ENCODE results near the gene COL24A1.
"Not testable (repeated sequence)": the region's sequence is repeated elsewhere in the genome, so short reads cannot be mapped to it uniquely, and the experiment has no call there.

COL24A1 gene

GRCh38 chr1:85984636-85985035 is 171.9 kb downstream of the COL24A1 start:
- no peak for DNase-seq (ENCODE audit: low read depth)

- no peak for DNase-seq (ENCODE audit: low read depth)
These were observed 173.3 kb downstream of the COL24A1 start for GRCh38 chr1:85983316-85983715.

GRCh38 chr1:85976516-85977205 is 179.9 kb downstream of the COL24A1 start:
- no peak for DNase-seq (ENCODE audit: low read depth)

DNA sequence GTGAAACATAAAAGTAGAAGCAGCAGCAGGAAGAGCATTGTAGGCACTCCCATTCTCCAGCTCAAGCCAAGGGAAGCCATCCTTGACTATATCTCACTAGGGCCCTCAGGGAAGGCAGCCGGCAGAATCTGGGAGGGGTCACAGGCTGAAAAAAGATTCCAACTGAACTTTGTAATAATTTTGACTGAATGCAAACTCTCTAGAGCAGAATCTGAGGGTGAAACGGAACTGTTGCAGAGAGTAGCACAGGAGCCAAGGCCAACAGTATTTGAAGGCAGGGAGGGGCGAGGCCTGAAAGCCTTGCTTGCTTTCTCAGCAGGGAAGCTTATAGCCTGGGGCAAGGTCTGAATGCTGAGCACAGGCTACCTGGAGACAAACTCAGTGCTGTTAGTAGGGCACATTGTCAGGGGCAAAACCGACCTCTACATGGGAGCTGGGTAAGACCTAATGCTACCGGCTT is 180.6 kb downstream of the COL24A1 start:
- DNase-seq (ENCODE audit: low read depth), result no peak

DNA sequence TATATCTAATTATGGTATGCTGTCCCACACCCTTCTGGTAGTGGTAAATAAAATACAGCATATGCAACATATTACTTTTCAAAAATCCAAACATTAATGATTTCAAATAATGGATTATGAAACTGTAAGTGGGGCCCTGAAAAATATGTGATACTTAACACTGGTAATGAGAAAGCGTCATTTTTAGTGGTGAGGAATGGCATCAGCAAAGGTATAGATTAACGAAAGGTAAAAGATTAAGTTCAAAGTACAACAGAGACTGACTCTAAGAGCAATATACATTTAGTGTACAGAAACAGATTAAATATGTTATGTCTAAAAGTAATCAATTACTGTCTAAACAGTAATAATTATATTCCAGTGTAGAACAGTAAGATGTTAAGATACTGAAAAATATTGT is 194.1 kb downstream of the COL24A1 start:
- no peak for DNase-seq (ENCODE audit: low read depth)

- DNase-seq (ENCODE audit: low read depth), result no peak
These were observed 198.8 kb downstream of the COL24A1 start for GRCh38 chr1:85957760-85958159.

GRCh38 chr1:85955218-85955617 is 201.4 kb downstream of the COL24A1 start:
- not testable (repeated sequence) for DNase-seq (ENCODE audit: low read depth)

- no peak for DNase-seq (ENCODE audit: low read depth)
These were observed 204.1 kb downstream of the COL24A1 start for GRCh38 chr1:85952460-85952859.

DNA sequence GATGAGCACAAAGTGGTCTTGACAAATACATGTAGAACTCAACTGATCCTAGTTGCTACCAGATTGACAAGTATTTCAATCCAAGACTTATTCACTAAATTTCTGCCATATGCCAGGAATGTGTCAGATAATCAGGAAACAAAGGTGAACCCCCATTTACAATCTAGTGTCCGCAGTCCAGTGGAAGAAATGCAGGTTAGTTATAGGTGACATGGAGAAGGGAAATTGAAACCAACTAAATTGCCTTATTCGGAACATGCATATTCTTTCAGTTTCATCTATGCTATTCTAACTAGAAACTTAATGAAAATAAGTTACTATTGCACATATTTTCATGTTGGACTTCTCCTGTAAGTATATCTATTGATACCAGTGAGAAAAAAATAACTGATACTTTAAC is 209.4 kb downstream of the COL24A1 start:
- DNase-seq (ENCODE audit: low read depth), result no peak

- no peak for DNase-seq (ENCODE audit: low read depth)
These were observed 212.6 kb downstream of the COL24A1 start for GRCh38 chr1:85943945-85944344.

DNA sequence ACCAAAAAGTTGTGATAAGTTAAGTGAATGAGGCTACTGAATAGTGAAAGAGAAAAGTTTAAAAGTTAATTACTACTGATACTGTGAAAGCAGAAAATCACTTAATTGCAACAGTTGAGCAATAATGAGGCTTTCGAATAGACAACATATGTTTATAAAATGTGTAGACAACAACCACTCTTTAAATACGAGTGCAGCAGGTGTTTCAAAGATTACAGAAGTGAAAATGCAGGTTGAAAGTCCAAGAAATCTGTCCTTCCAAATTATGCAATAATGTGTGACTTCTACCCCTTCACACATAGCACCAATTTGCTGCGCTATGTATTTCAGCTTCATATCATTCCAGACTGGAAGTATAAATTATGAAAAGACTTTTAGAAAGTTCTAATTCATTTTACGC is 213.0 kb downstream of the COL24A1 start:
- DNase-seq (ENCODE audit: low read depth), result no peak

DNA sequence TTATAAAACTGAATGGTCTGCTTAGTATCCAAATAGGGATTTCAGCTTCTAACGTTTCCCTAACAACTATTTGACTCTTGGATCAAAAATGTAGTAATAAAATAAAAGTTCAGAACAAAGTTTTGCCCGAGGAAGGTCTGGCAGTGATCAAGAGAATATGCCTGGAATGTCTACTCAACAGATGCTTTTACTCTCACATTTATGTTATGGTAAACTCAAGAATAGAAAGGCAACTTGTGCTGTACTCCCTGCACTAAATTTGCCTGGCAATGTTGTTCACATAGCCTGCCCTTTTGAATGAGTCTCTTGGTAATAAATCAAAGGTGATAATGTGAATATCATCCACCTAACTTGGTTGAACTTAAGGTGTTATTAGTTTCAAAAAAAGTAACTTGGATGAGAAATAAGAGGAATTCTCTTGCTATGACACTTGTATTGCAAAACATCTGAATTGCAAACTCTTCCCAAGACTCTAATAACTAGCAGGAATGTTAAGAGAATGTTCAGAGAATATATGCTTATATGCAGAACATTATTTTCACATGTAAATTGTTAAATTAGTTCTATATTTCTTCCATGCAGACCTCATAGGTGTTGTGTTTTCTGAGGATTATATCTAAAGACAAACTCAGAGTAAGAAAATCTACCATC is 215.8 kb downstream of the COL24A1 start:
- DNase-seq (ENCODE audit: low read depth), result no peak

DNA sequence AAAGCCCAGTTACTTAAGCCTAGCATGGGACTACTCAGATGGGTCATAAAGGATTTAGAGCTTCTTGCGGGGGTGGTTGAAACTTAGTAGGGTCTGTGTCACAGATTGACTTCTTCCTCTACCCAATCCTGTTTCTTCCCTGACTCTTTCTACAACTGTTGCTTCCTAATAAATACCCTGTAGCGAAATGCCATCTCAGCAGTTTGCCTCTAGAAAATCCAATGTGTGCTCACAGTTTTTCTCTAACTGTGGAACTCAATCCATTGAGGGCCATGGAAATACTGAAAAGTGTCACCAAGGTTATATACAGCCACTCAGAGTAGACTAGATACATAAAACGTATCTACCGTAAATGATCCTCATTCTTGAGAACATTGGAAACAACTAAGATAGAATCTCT is 217.7 kb downstream of the COL24A1 start:
- no peak for DNase-seq (ENCODE audit: low read depth)

- no peak for DNase-seq (ENCODE audit: low read depth)
These were observed 220.1 kb downstream of the COL24A1 start for GRCh38 chr1:85936470-85936869.

DNA sequence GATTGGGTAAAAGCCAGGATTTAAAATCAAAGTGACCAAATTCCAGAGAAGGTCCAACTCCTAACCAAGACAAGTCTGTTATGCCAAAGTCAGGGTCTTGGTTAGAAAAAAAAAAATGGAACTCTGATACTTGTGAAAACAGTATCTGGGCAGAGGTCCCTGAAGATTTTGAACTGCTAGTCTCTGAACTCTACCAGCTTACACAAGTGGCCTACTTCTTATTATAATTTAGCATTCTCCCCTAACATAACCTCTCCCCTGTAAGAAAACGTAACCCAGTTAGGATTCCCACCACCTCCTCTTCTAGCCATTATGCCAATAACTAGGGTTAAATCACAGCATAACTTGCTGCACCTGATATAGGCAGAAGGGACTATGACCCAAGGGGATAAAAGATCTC is 220.5 kb downstream of the COL24A1 start:
- DNase-seq (ENCODE audit: low read depth), result no peak

GRCh38 chr1:85935234-85935633 is 221.3 kb downstream of the COL24A1 start:
- DNase-seq (ENCODE audit: low read depth), result no peak

DNA sequence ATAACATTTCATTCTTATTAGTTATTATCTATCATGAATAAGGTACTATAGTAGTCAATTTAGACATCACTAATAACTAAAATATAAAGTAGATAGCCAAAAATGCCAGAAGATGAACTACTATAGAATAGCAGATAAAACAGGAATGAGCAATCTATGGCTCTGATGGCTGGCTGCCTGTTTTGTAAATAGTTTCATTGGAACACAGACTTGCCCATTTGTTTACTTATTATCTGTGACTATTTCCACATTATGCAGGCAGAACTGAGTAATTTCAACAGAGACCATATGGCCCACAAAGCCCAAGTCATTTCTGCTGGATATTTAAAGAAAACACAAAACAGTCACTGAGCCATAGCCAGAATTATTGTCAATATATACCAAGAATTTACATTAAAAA is 222.1 kb downstream of the COL24A1 start:
- no peak for DNase-seq (ENCODE audit: low read depth)

DNA sequence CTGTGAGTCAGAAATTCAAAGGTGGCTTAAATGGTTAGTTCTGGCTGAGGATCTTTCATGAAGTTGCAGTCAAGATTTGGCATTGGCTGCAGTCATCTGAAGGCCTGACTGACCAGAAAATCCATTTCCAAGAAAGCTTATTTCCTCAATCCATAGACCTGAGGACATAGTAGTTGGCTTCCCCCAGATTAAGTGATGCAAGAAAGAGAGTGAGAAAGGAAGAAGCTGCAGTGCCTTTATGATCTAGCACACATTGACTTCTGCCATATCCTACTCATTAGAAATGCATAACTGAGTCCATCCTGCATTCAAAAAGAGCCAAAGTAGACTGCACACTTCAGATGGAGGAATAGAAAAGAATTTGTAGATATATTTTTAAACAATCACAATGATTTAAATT is 222.6 kb downstream of the COL24A1 start:
- DNase-seq (ENCODE audit: low read depth), result no peak

DNA sequence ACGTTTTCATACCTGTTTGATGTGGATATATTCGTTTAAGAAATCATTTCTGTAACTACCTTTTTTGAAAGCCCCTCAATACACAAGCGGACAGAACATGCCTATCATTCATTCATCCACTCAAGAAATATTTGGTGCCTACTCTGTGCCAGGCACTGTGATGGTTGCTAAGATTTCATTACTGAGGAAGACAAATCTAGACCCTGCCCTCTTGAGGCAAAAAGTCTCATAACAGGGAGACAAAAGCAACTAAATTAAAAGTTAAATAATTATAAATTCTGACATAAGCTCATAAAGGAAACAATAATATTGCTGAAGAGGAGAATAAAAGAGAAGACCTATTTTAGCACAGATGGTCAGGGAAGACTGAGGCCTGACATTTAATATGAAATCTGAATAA is 244.8 kb downstream of the COL24A1 start:
- no peak for DNase-seq (ENCODE audit: low read depth)

- no peak for DNase-seq (ENCODE audit: low read depth)
These were observed 255.7 kb downstream of the COL24A1 start for GRCh38 chr1:85900921-85901320.

GRCh38 chr1:85898861-85899260 is 257.7 kb downstream of the COL24A1 start:
- no peak for DNase-seq (ENCODE audit: low read depth)

- no peak for DNase-seq (ENCODE audit: low read depth)
These were observed 261.9 kb downstream of the COL24A1 start for GRCh38 chr1:85894651-85895050.

DNA sequence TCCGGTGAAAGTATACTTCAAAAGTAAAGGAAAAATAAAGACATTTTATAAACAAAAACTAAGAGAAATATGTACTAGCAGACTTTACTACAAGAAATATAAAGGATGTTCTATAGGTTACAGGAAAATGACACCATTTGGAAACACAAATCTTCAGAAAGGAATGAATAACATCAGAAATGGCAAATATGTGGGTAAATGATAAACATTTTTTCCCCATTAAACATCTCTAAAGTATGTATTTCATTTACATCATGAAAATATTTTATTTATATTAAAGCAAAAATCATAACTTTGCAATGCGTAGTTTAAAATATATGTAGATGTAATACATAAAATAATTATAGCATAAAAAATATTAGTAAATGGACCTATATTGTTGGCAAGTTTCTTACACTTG is 264.2 kb downstream of the COL24A1 start:
- DNase-seq (ENCODE audit: low read depth), result no peak

DNA sequence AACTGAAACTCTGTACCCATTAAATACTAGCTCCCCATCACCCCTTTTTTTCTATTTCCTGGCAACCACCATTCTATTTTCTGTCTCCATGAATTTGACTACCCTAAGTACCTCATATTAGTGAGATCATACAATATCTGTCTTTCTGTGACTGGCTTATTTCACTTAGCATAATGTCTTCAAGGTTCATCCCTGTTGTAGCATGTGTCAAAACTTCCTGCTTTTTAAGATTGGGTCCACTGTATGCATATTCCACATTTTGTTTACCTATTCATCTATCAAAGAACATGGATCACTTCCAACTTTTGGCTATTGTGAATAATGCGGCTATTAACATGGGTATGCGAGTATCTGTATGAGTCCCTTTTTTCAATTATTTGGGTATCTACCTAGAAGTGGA is 266.7 kb downstream of the COL24A1 start:
- no peak for DNase-seq (ENCODE audit: low read depth)

All from stimulated activated CD8-positive, alpha-beta memory T cell treated with anti-CD3 and anti-CD28 coated beads, Interleukin-12 subunit alpha, Interleukin-12 subunit beta, amount 100 ng/mL, for 1 hour (primary cell).